T-cell (primary cell): ENCODE measurements around the gene POLR2L. TPM values are rescaled to one million over a fixed set of nuclear protein-coding genes. Genes with fewer than 3 reads are reported as not detected.

ENCODE experiments used
- ATAC-seq, 4 experiments: fragments of 200-7000 bp in 3 of 4; fragments of 150-1000 bp in 1 of 4; cut with Tn5 transposase; replicated peaks in 1 of 4; 1 replicate in 3 of 4; 2 replicates in 1 of 4; pipeline ENCODE4 v1.10.0; 2021; ENCODE audit warnings: moderate library complexity in 3 of 4, mild to moderate bottlenecking in 2 of 4, moderate number of reproducible peaks in 1 of 4
- CTCF ChIA-PET, 2 donors: fragments of 300-600 bp; sonication (Branson Sonifier 250); formaldehyde crosslinking; loops; one replicate each; lab custom pipeline; 2022; ENCODE audit warnings: antibody characterized with exemption in 2 of 2; lab: Charles Lee
- POLR2A ChIA-PET, 2 donors: fragments of 300-600 bp; sonication (Branson Sonifier 250); formaldehyde crosslinking; loops; one replicate each; lab custom pipeline; 2022; ENCODE audit warnings: antibody characterized with exemption in 2 of 2; lab: Charles Lee
- DNase-seq, 35 experiments: peaks; one replicate each; pipeline versions ENCODE4 v3.0.0 to v3.0.0-alpha.2; 2013 to 2023
- H3K27ac ChIP-seq: one replicate; pipeline ENCODE4 v1.5.1; 2013; ENCODE audit warnings: low read length
- H3K27me3 ChIP-seq, 2 experiments: replicated peaks in 1 of 2; 1 replicate in 1 of 2; 2 replicates in 1 of 2; pipeline versions ENCODE4 v1.6.1 to v1.7.0; 2013; ENCODE audit warnings: low read length in 1 of 2, mixed read lengths in 1 of 2; ENCODE audit not compliant: control insufficient read depth in 2 of 2, insufficient read depth in 2 of 2; ENCODE audit errors: extremely low read depth in 1 of 2
- H3K36me3 ChIP-seq, 2 donors: 1 replicate in 1 of 2; 2 replicates in 1 of 2; pipeline versions ENCODE4 v1.6.1 to v1.7.0; 2013; ENCODE audit warnings: low read length in 1 of 2; ENCODE audit not compliant: control insufficient read depth in 2 of 2, insufficient read depth in 1 of 2; ENCODE audit errors: extremely low read depth in 1 of 2
- H3K4me1 ChIP-seq, 2 experiments: 1 replicate in 1 of 2; 2 replicates in 1 of 2; pipeline versions ENCODE4 v1.6.1 to v1.7.0; 2013; ENCODE audit warnings: low read length in 2 of 2, mixed read lengths in 1 of 2; ENCODE audit not compliant: insufficient read depth in 2 of 2, control insufficient read depth in 1 of 2; ENCODE audit errors: extremely low read depth in 1 of 2
- H3K4me3 ChIP-seq, 2 donors: 1 replicate in 1 of 2; 2 replicates in 1 of 2; pipeline versions ENCODE4 v1.5.1 to v1.7.0; 2013; ENCODE audit warnings: mild to moderate bottlenecking in 2 of 2, low read length in 1 of 2, moderate library complexity in 1 of 2; ENCODE audit not compliant: control insufficient read depth in 1 of 2; ENCODE audit errors: extremely low read depth in 1 of 2
- H3K9me3 ChIP-seq: 2 replicates; pipeline ENCODE4 v1.7.0; 2013
- H3K27ac Mint-ChIP-seq, 2 donors: one replicate each; pipeline ENCODE4 v1.8.0; 2020 to 2021; ENCODE audit warnings: mild to moderate bottlenecking in 2 of 2, mixed read lengths in 2 of 2
- H3K27me3 Mint-ChIP-seq, 2 donors: one replicate each; pipeline ENCODE4 v1.8.0; 2021 to 2022; ENCODE audit warnings: mixed read lengths in 2 of 2
- H3K36me3 Mint-ChIP-seq: one replicate; pipeline ENCODE4 v1.8.0; 2021; ENCODE audit warnings: mixed read lengths
- H3K4me1 Mint-ChIP-seq, 3 donors: one replicate each; pipeline ENCODE4 v1.8.0; 2020 to 2022; ENCODE audit warnings: mixed read lengths in 3 of 3, mild to moderate bottlenecking in 1 of 3
- H3K4me3 Mint-ChIP-seq, 3 donors: one replicate each; pipeline ENCODE4 v1.8.0; 2020 to 2022; ENCODE audit warnings: mild to moderate bottlenecking in 3 of 3, mixed read lengths in 3 of 3, moderate library complexity in 3 of 3
- H3K9me3 Mint-ChIP-seq, 3 donors: one replicate each; pipeline ENCODE4 v1.8.0; 2020 to 2022; ENCODE audit warnings: mixed read lengths in 3 of 3
- WGBS: methylation state at CpG from one replicate; pipeline ENCODE4 v1.1.5; 2013; ENCODE audit warnings: missing lambda C conversion rate; ENCODE audit not compliant: insufficient coverage; 5-methylcytosine and 5-hydroxymethylcytosine counted together
- total RNA-seq, 35 experiments: library from RNA in 6 of 35; stranded (reverse) in 6 of 35; fragments of 120-200 nt in 1 of 35; gene quantifications; one replicate each; pipeline versions ENCODE4 v1.2.1 to v1.2.4 and lab custom pipeline; 2013 to 2026

POLR2L gene
- total RNA-seq, 5 donors from 2014 or later (not counting 1 experiment from before 2014, with no cell fraction given): 34.2 to 73.9 (median 68.7) TPM

DNA sequence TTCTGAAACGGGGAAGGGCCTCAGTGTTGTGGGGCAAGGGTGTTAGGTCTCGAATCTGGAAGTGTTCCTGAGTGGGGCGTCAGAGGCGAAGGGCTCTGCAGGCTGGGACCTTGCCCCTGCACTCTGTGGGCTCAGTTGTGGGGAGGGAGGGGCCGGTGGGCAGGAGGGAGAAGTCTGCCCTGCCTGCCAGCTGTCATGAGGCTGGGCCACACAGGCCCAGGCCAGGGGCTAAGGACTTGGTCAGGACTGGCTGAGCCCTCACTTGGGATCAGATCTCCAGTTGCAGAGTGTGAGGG, 14.5 kb downstream of the POLR2L start, which contains the start of gene CRACR2B:
CRACR2B (plus strand) TSS at position 23 of the 296 bp plus-strand sequence. CDS start 689 bp downstream, outside the sequence.
- no peak within 1 kb of the TSS for H3K27ac ChIP-seq
- peaks cover 20 to 72% of the 10 kb centered on the region in 2 experiments for H3K4me1 ChIP-seq
- peaks cover 23 to 41% (median 30%) of the 10 kb centered on the region in 3 donors for H3K4me1 Mint-ChIP-seq
- ChIA-PET CTCF (no interaction called here), POLR2A (no interaction called here)
- H3K36me3 Mint-ChIP-seq: peaks cover 10% of the 10 kb centered on the region
- no peaks in the 10 kb centered on the region for H3K9me3 Mint-ChIP-seq
- H3K36me3 ChIP-seq: peaks cover 7 to 16% of the 10 kb centered on the region in 2 donors
- DNase-seq (no peak), ATAC-seq (no peak)
- WGBS: 48% methylated on average over 3 of the region's 5 CpGs
- H3K4me3 ChIP-seq: peak within 1 kb of the TSS; percentile 38 to 62
- H3K27me3 Mint-ChIP-seq: peaks cover 9 to 37% of the 10 kb centered on the region in 2 donors
- H3K9me3 ChIP-seq: no peaks in the 10 kb centered on the region
- peak within 1 kb of the TSS in 1 of 2 donors; percentile 55 for H3K27ac Mint-ChIP-seq
- peaks cover 0 to 73% of the 10 kb centered on the region in 2 experiments for H3K27me3 ChIP-seq
- H3K4me3 Mint-ChIP-seq: peak within 1 kb of the TSS; percentile 65 to 78 (median 72)

DNA sequence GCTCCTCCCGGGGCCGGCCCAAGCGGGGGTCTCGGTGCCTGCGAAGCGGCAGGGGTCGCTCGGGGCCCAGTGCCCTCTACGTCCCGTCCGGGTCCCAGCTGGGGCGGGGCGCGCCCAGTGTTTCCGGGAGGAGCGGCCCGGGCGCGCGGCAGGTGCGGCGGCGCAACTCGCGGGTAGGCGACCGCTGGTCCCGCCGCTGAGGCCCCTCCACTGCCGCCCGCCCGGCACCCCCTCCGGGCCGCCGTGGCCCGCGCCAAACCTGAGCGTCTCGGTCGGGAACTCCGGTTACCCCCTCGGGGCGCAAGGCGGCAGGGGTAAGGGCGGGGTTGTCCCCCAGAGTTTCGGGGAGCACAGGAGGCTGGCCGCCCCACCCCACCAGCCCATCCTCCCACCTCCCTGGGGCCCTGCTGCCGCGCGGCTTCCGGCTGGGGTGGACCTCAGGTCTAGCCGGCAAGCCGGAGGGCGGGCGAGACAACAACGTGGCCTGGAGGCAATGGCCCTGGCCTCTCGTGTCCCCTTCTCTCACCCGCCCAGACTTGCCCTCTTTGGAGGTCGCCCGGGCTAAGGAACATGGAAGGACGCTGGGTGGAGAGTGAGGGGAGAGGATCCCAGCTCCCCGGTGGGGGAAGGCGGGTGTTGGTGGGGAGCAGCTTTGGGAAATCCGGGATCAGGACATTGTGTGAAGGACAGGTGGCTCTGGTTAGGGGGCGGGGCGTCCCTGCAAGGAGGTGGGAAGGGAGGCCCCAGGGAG, 15.0 kb downstream of the POLR2L start:
- Histone ChIP-seq H3K4me1 (peaks cover 20 to 70% of the 10 kb centered on the region in 2 experiments), H3K9me3 (no peaks in the 10 kb centered on the region), H3K27me3 (peaks cover 0 to 73% of the 10 kb centered on the region in 2 experiments), H3K27ac (no peak overlapping the region), H3K36me3 (peaks cover 7 to 20% of the 10 kb centered on the region in 2 donors), H3K4me3 (peak overlapping the region; percentile 38 to 62)
- peaks cover 9 to 36% of the 10 kb centered on the region in 2 donors for H3K27me3 Mint-ChIP-seq
- WGBS: 5% methylated on average over 63 of the region's 66 CpGs
- H3K36me3 Mint-ChIP-seq: peaks cover 13% of the 10 kb centered on the region
- H3K4me1 Mint-ChIP-seq: peaks cover 23 to 41% (median 30%) of the 10 kb centered on the region in 3 donors
- CTCF ChIA-PET: no interaction called here
- peak overlapping the region; percentile 55 to 78 (median 59) for H3K4me3 Mint-ChIP-seq
- DNase-seq (no peak), ATAC-seq (peak in 3 of 4 experiments; percentile 3 to 26 (median 22))
- POLR2A ChIA-PET: no interaction called here
- H3K9me3 Mint-ChIP-seq: no peaks in the 10 kb centered on the region
- H3K27ac Mint-ChIP-seq: peak overlapping the region in 1 of 2 donors; percentile 55

GRCh38 chr11:826836-827145, 15.5 kb downstream of the POLR2L start:
- H3K27me3 Mint-ChIP-seq: peaks cover 9 to 34% of the 10 kb centered on the region in 2 donors
- no peak overlapping the region for H3K27ac Mint-ChIP-seq
- H3K36me3 ChIP-seq: peaks cover 7 to 24% of the 10 kb centered on the region in 2 donors
- peaks cover 17% of the 10 kb centered on the region for H3K36me3 Mint-ChIP-seq
- ChIA-PET CTCF (no interaction called here), POLR2A (no interaction called here)
- H3K4me1 ChIP-seq: peaks cover 20 to 68% of the 10 kb centered on the region in 2 experiments
- H3K27me3 ChIP-seq: peaks cover 0 to 70% of the 10 kb centered on the region in 2 experiments
- peaks cover 18 to 42% (median 28%) of the 10 kb centered on the region in 3 donors for H3K4me1 Mint-ChIP-seq
- H3K4me3 Mint-ChIP-seq: peak overlapping the region; percentile 65 to 72 (median 71)
- DNase-seq (no peak), ATAC-seq (peak in 2 of 4 experiments; percentile 3 to 6)
- WGBS: under 1% methylated on average over 17 of the region's 22 CpGs
- no peak overlapping the region for H3K27ac ChIP-seq
- H3K4me3 ChIP-seq: peak overlapping the region; percentile 38 to 62
- no peaks in the 10 kb centered on the region for H3K9me3 ChIP-seq
- H3K9me3 Mint-ChIP-seq: no peaks in the 10 kb centered on the region

DNA sequence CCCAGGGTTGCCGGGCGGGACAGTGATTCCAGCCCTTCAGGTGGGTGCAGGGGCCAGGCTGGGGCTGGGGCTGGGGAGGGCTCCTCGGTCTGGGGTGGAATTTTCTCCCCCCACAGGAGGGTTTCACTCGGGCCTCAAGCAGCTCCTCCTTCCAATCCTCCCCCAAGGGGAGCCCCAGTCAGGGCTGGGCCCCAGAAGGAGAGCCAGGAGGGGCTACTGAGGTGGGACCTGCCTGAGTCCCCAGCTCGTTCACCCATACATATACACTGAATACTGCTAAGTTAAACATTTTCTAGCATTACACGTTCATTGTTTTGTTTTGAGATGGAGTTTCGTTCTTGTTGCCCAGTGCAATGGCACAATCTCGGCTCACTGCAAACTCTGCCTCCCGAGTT, 16.1 kb downstream of the POLR2L start:
- peaks cover 9 to 30% of the 10 kb centered on the region in 2 donors for H3K27me3 Mint-ChIP-seq
- CTCF ChIA-PET: no interaction called here
- POLR2A ChIA-PET: no interaction called here
- H3K4me3 Mint-ChIP-seq: peak overlapping the region; percentile 65 to 72 (median 71)
- H3K27ac Mint-ChIP-seq: no peak overlapping the region
- H3K4me1 Mint-ChIP-seq: peaks cover 14 to 39% (median 28%) of the 10 kb centered on the region in 3 donors
- no peak overlapping the region for H3K4me3 ChIP-seq
- H3K27me3 ChIP-seq: peaks cover 0 to 65% of the 10 kb centered on the region in 2 experiments
- no peaks in the 10 kb centered on the region for H3K9me3 Mint-ChIP-seq
- no peak for DNase-seq
- peaks cover 17% of the 10 kb centered on the region for H3K36me3 Mint-ChIP-seq
- no peak for ATAC-seq
- H3K27ac ChIP-seq: no peak overlapping the region
- no peaks in the 10 kb centered on the region for H3K9me3 ChIP-seq
- peaks cover 19 to 68% of the 10 kb centered on the region in 2 experiments for H3K4me1 ChIP-seq
- WGBS: 55% methylated on average over 2 of the region's 9 CpGs
- H3K36me3 ChIP-seq: peaks cover 7 to 29% of the 10 kb centered on the region in 2 donors

- 93% methylated on average over 5 of the region's 12 CpGs for WGBS
- Mint-ChIP-seq H3K27ac (no peak overlapping the region), H3K9me3 (no peaks in the 10 kb centered on the region), H3K27me3 (peaks cover 9 to 28% of the 10 kb centered on the region in 2 donors), H3K4me3 (no peak overlapping the region), H3K36me3 (peaks cover 17% of the 10 kb centered on the region), H3K4me1 (peaks cover 21 to 42% (median 34%) of the 10 kb centered on the region in 3 donors)
- Histone ChIP-seq H3K4me1 (peaks cover 15 to 68% of the 10 kb centered on the region in 2 experiments), H3K9me3 (no peaks in the 10 kb centered on the region), H3K36me3 (peaks cover 7 to 29% of the 10 kb centered on the region in 2 donors), H3K27ac (no peak overlapping the region), H3K27me3 (peaks cover 0 to 58% of the 10 kb centered on the region in 2 experiments), H3K4me3 (no peak overlapping the region)
- ChIA-PET CTCF (no interaction called here), POLR2A (no interaction called here)
- no peak for ATAC-seq
- no peak for DNase-seq
Observed at GRCh38 chr11:825366-826226, 16.7 kb downstream of the POLR2L start.

DNA sequence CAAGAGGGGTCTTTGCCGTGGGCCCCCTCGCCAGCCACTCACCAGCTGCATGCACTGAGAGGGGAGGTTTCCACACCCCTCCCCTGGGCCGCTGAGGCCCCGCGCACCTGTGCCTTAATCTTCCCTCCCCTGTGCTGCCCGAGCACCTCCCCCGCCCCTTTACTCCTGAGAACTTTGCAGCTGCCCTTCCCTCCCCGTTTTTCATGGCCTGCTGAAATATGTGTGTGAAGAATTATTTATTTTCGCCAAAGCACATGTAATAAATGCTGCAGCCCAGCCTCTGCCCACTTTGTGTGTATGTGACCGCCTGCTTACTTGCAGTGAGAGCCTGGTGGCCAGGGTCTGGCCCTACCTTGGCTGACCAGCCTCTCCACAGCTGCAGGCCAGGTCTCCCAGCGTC, 17.4 kb downstream of the POLR2L start:
- H3K27ac Mint-ChIP-seq: no peak overlapping the region
- 92% methylated on average over 5 of the region's 11 CpGs for WGBS
- ATAC-seq: no peak
- POLR2A ChIA-PET: no interaction called here
- H3K36me3 ChIP-seq: peaks cover 7 to 29% of the 10 kb centered on the region in 2 donors
- H3K27ac ChIP-seq: no peak overlapping the region
- no peak for DNase-seq
- H3K4me1 ChIP-seq: peaks cover 12 to 68% of the 10 kb centered on the region in 2 experiments
- CTCF ChIA-PET: no interaction called here
- H3K9me3 ChIP-seq: no peaks in the 10 kb centered on the region
- no peak overlapping the region for H3K4me3 ChIP-seq
- H3K36me3 Mint-ChIP-seq: peaks cover 17% of the 10 kb centered on the region
- H3K9me3 Mint-ChIP-seq: no peaks in the 10 kb centered on the region
- H3K4me3 Mint-ChIP-seq: no peak overlapping the region
- H3K27me3 Mint-ChIP-seq: peaks cover 9 to 25% of the 10 kb centered on the region in 2 donors
- peaks cover 0 to 52% of the 10 kb centered on the region in 2 experiments for H3K27me3 ChIP-seq
- H3K4me1 Mint-ChIP-seq: peaks cover 21 to 46% (median 35%) of the 10 kb centered on the region in 3 donors
